Ovary (tissue), 3 donors: Measurements from ENCODE around the gene PLP2.

ENCODE experiments used
- POLR2A ChIP-seq: fragments of 450-650 bp; IDR thresholded peaks from one replicate; pipeline ENCODE4 v1.6.1; 2017; ENCODE audit warnings: antibody characterized with exemption, mild to moderate bottlenecking, moderate library complexity
- TF ChIP-seq, protein P1 (sequence below), 3 donors: fragments of 450-650 bp in 2 of 3; fragments of 200-600 bp in 1 of 3; IDR thresholded peaks; one replicate each; pipeline versions ENCODE4 v1.5.1 to v1.8.0; 2016 to 2022; ENCODE audit warnings: antibody characterized with exemption in 3 of 3, mild to moderate bottlenecking in 1 of 3
- donor health status: DM: no; HTN: no; CAD: no.

- TF ChIP-seq, protein P1, sequence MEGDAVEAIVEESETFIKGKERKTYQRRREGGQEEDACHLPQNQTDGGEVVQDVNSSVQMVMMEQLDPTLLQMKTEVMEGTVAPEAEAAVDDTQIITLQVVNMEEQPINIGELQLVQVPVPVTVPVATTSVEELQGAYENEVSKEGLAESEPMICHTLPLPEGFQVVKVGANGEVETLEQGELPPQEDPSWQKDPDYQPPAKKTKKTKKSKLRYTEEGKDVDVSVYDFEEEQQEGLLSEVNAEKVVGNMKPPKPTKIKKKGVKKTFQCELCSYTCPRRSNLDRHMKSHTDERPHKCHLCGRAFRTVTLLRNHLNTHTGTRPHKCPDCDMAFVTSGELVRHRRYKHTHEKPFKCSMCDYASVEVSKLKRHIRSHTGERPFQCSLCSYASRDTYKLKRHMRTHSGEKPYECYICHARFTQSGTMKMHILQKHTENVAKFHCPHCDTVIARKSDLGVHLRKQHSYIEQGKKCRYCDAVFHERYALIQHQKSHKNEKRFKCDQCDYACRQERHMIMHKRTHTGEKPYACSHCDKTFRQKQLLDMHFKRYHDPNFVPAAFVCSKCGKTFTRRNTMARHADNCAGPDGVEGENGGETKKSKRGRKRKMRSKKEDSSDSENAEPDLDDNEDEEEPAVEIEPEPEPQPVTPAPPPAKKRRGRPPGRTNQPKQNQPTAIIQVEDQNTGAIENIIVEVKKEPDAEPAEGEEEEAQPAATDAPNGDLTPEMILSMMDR (IDR thresholded peaks at IDR 0.05) = no peak
- TF ChIP-seq POLR2A = no peak
These were observed 4.0 kb upstream of the PLP2 start for GRCh38 chrX:49167740-49168108.
